Neural cell (in vitro differentiated cells): Measurements from ENCODE around the gene CCDC181. TPM values are rescaled to one million over a fixed set of nuclear protein-coding genes. Genes with fewer than 3 reads are reported as not detected.

Experiments used
- H2AFZ ChIP-seq: fragments of 200-600, 300-800 bp; sonication (generic), shearing (Covaris generic); 2 replicates; pipeline ENCODE4 v1.6.0; 2014; ENCODE audit warnings: low read depth, mild to moderate bottlenecking, antibody characterized with exemption, low read length, moderate library complexity
- H3F3A ChIP-seq: fragments of 200-600 bp; shearing (Covaris generic); 2 replicates; pipeline ENCODE4 v1.6.1; 2016; ENCODE audit warnings: mild to moderate bottlenecking, moderate library complexity, mixed read lengths, antibody characterized with exemption, low read length; ENCODE audit not compliant: insufficient read depth, poor library complexity, severe bottlenecking
- H3K27ac ChIP-seq: fragments of 200-600, 300-800 bp; sonication (generic), shearing (Covaris generic); 2 replicates; pipeline ENCODE4 v1.5.1; 2014; ENCODE audit warnings: mild to moderate bottlenecking, low read length, moderate library complexity
- H3K27me3 ChIP-seq: fragments of 300-800, 200-600 bp; sonication (generic), shearing (Covaris generic); 2 replicates; pipeline ENCODE4 v1.6.0; 2014; ENCODE audit warnings: mild to moderate bottlenecking, low read depth, low read length, moderate library complexity; ENCODE audit not compliant: insufficient read depth
- H3K36me3 ChIP-seq: fragments of 300-800, 200-600 bp; sonication (generic), shearing (Covaris generic); 2 replicates; pipeline ENCODE4 v1.5.1; 2014; ENCODE audit warnings: mild to moderate bottlenecking, antibody characterized with exemption, low read length, moderate library complexity; ENCODE audit not compliant: insufficient read depth
- H3K4me2 ChIP-seq: fragments of 300-800, 200-600 bp; sonication (generic), shearing (Covaris generic); 2 replicates; pipeline ENCODE4 v1.6.0; 2014; ENCODE audit warnings: mild to moderate bottlenecking, low read length
- H3K4me3 ChIP-seq: fragments of 300-800, 200-600 bp; sonication (generic), shearing (Covaris generic); 2 replicates; pipeline ENCODE4 v1.5.1; 2014; ENCODE audit warnings: mild to moderate bottlenecking, low read length, moderate library complexity
- H3K79me2 ChIP-seq: fragments of 200-600 bp; shearing (Covaris generic); replicated peaks from 2 replicates; pipeline ENCODE4 v1.6.0; 2014; ENCODE audit warnings: mild to moderate bottlenecking, low read length, moderate library complexity; ENCODE audit not compliant: insufficient read depth
- H3K9ac ChIP-seq: fragments of 300-800, 200-600 bp; sonication (generic), shearing (Covaris generic); 2 replicates; pipeline ENCODE4 v1.6.1; 2016; ENCODE audit warnings: mild to moderate bottlenecking, low read length, mixed read lengths
- H3K9me2 ChIP-seq: fragments of 200-600 bp; shearing (Covaris generic); 2 replicates; pipeline ENCODE4 v1.6.1; 2016; ENCODE audit warnings: mild to moderate bottlenecking, low read length, mixed read lengths; ENCODE audit not compliant: insufficient read depth
- H3K9me3 ChIP-seq: fragments of 200-600, 300-800 bp; sonication (generic), shearing (Covaris generic); 2 replicates; pipeline ENCODE4 v1.6.1; 2016; ENCODE audit warnings: mild to moderate bottlenecking, mixed run types, low read length, moderate library complexity, mixed read lengths
- H4K20me1 ChIP-seq: fragments of 200-600 bp; shearing (Covaris generic); 2 replicates; pipeline ENCODE4 v1.6.1; 2016; ENCODE audit warnings: mild to moderate bottlenecking, mixed run types; ENCODE audit not compliant: insufficient read depth
- CTCF ChIP-seq: fragments of 450-650 bp; IDR thresholded peaks from 2 replicates; pipeline ENCODE4 v1.5.1; 2014; ENCODE audit warnings: antibody characterized with exemption, mild to moderate bottlenecking, moderate library complexity; ENCODE audit not compliant: poor library complexity, severe bottlenecking
- EP300 ChIP-seq: fragments of 450-650 bp; conservative IDR thresholded peaks from 2 replicates; pipeline ENCODE4 v1.6.1; 2014; ENCODE audit warnings: antibody characterized with exemption, mild to moderate bottlenecking, moderate library complexity; ENCODE audit not compliant: poor library complexity, severe bottlenecking
- EZH2 ChIP-seq: fragments of 200-600, 300-800 bp; shearing (Covaris generic), sonication (generic); IDR thresholded peaks from 2 replicates; pipeline ENCODE4 v1.6.1; 2014; ENCODE audit warnings: antibody characterized with exemption, low read length, borderline replicate concordance, mild to moderate bottlenecking; ENCODE audit not compliant: insufficient read depth, poor library complexity, severe bottlenecking
- MXI1 ChIP-seq: fragments of 450-650 bp; conservative IDR thresholded peaks from 2 replicates; pipeline ENCODE4 v1.6.1; 2014; ENCODE audit warnings: antibody characterized with exemption, mild to moderate bottlenecking; ENCODE audit not compliant: poor library complexity, severe bottlenecking
- POLR2AphosphoS5 ChIP-seq: IDR thresholded peaks from 2 replicates; pipeline ENCODE4 v1.6.1; 2012
- RAD21 ChIP-seq: fragments of 450-650 bp; conservative IDR thresholded peaks from 2 replicates; pipeline ENCODE4 v1.6.1; 2014; ENCODE audit warnings: antibody characterized with exemption, mild to moderate bottlenecking, moderate library complexity
- REST ChIP-seq: IDR thresholded peaks from 2 replicates; pipeline ENCODE4 v1.6.1; 2012; ENCODE audit warnings: borderline replicate concordance
- SMC3 ChIP-seq: fragments of 450-650 bp; conservative IDR thresholded peaks from 2 replicates; pipeline ENCODE4 v1.6.1; 2014; ENCODE audit warnings: antibody characterized with exemption, mild to moderate bottlenecking, moderate library complexity; ENCODE audit not compliant: poor library complexity
- TAF1 ChIP-seq: IDR thresholded peaks from 2 replicates; pipeline ENCODE4 v1.6.1; 2012; ENCODE audit warnings: low read depth
- polyA plus RNA-seq: library from polyadenylated mRNA; depleted of rRNA; stranded (reverse); fragments of >200 nt; gene quantifications from 2 replicates; pipeline ENCODE4 v1.2.3, GENCODE V29; 2014

Gene CCDC181
- polyA plus RNA-seq, 1 donor from 2014 or later, result 14.7 TPM

GRCh38 chr1:169348383-169349036 is 78.8 kb downstream of the CCDC181 start:
- H2AFZ ChIP-seq, result no peak overlapping the region
- no peaks in the 10 kb centered on the region for H4K20me1 ChIP-seq
- no peak overlapping the region for H3K4me2 ChIP-seq
- TF ChIP-seq REST, result no peak
- TF ChIP-seq SMC3, result peak; percentile 95
- TF ChIP-seq TAF1, result no peak
- TF ChIP-seq RAD21, result peak; percentile 94
- TF ChIP-seq CTCF, result peak; percentile 89
- no peak for TF ChIP-seq EZH2
- no peak for TF ChIP-seq POLR2AphosphoS5
- TF ChIP-seq EP300, result no peak
- no peak for TF ChIP-seq MXI1
- H3K9ac ChIP-seq, result no peak overlapping the region
- H3F3A ChIP-seq, result no peaks in the 10 kb centered on the region
- H3K36me3 ChIP-seq, result no peaks in the 10 kb centered on the region
- peaks cover 9% of the 10 kb centered on the region for H3K79me2 ChIP-seq
- no peak overlapping the region for H3K4me3 ChIP-seq
- H3K27ac ChIP-seq, result no peak overlapping the region
- H3K9me3 ChIP-seq, result peaks cover 5% of the 10 kb centered on the region
- H3K27me3 ChIP-seq, result no peaks in the 10 kb centered on the region
- no peaks in the 10 kb centered on the region for H3K9me2 ChIP-seq

GRCh38 chr1:169347688-169348382 is 79.4 kb downstream of the CCDC181 start:
- Histone ChIP-seq H3F3A (no peaks in the 10 kb centered on the region), H3K79me2 (peaks cover 9% of the 10 kb centered on the region), H3K4me2 (no peak overlapping the region), H3K9me3 (no peaks in the 10 kb centered on the region), H3K27ac (no peak overlapping the region), H2AFZ (no peak overlapping the region), H4K20me1 (no peaks in the 10 kb centered on the region), H3K27me3 (no peaks in the 10 kb centered on the region), H3K9me2 (no peaks in the 10 kb centered on the region), H3K4me3 (no peak overlapping the region), H3K36me3 (no peaks in the 10 kb centered on the region), H3K9ac (no peak overlapping the region)
- TF ChIP-seq POLR2AphosphoS5 (no peak), SMC3 (no peak), EZH2 (no peak), REST (no peak), CTCF (no peak), EP300 (no peak), TAF1 (no peak), RAD21 (no peak), MXI1 (no peak)
